Right cardiac atrium (tissue), 5 donors: ENCODE data around the gene PTPRN2. TPM values are rescaled to one million over a fixed set of nuclear protein-coding genes. Genes with fewer than 3 reads are reported as not detected.

Experiments
- ATAC-seq, 2 donors: fragments of 200-7000 bp; cut with Tn5 transposase; one replicate each; pipeline versions ENCODE4 v1.8.0 to v1.9.1; 2020; ENCODE audit warnings: moderate library complexity in 2 of 2, mild to moderate bottlenecking in 1 of 2
- DNase-seq, 3 donors: peaks; one replicate each; pipeline ENCODE4 v3.0.0-alpha.2; 2020
- H3K27ac ChIP-seq: one replicate; pipeline ENCODE4 v1.5.1; 2013; ENCODE audit warnings: mild to moderate bottlenecking, low read length, control low read depth, moderate library complexity
- H3K27me3 ChIP-seq: one replicate; pipeline ENCODE4 v1.6.1; 2013; ENCODE audit not compliant: control insufficient read depth, insufficient read depth
- H3K4me1 ChIP-seq: one replicate; pipeline ENCODE4 v1.6.1; 2013; ENCODE audit warnings: low read length; ENCODE audit not compliant: control insufficient read depth, insufficient read depth
- H3K4me3 ChIP-seq: one replicate; pipeline ENCODE4 v1.5.1; 2013; ENCODE audit warnings: low read length, control low read depth
- H3K9me3 ChIP-seq: one replicate; pipeline ENCODE4 v1.6.1; 2013; ENCODE audit warnings: low read length; ENCODE audit not compliant: control insufficient read depth
- WGBS: extraction: QIAGEN DNeasy Blood & Tissue Kit; methylation state at CpG from one replicate; pipeline ENCODE4 v1.1.7; 2013; 5-methylcytosine and 5-hydroxymethylcytosine counted together
- intact Hi-C, 4 donors: fragments of 100-400 bp; cut with DNase I; formaldehyde crosslinking; loops; one replicate each; pipeline versions ENCODE4 v1.11.0 to v1.14.0; 2022 to 2023
- polyA plus RNA-seq: library from polyadenylated mRNA; stranded (reverse); fragments of 200-250 nt; gene quantifications from one replicate; pipeline ENCODE4 v1.2.3, GENCODE V29; 2013
- total RNA-seq, 4 donors: library from RNA; stranded (reverse); fragmentation: NEBNext Ultra II Directional; extraction: Animal tissue kit (Norgen Biotek cat#: 25700); gene quantifications; one replicate each; pipeline ENCODE4 v1.2.1, GENCODE V29; 2021
- donor health status: healthy with polysubstance abuse.
- donor health status: DM: no; HTN: yes; CAD: no.
- donor health status: DM: no; HTN: no; CAD: no.
- donor health status: DM: no; HTN: yes; CAD: no; lungs with severe emphysema.
- donor health status: DM: yes; HTN: yes; CAD: no.

PTPRN2 gene
- total and polyA plus RNA-seq, 5 donors = 1.5 to 3.9 (median 1.9) TPM

- DNase-seq (no peak), ATAC-seq (no peak)
- Histone ChIP-seq H3K27me3 (no peaks in the 10 kb centered on the region), H3K27ac (no peak overlapping the region), H3K4me1 (no peaks in the 10 kb centered on the region), H3K9me3 (no peaks in the 10 kb centered on the region), H3K4me3 (no peak overlapping the region)
- 65% methylated on average over 1 of the region's 1 CpG for WGBS
- intact Hi-C loops = no loop called here
Measured at GRCh38 chr7:158614700-158615099, 27.1 kb upstream of the PTPRN2 start.

GRCh38 chr7:158613481-158613880 lies 25.9 kb upstream of the PTPRN2 start:
- intact Hi-C loops = no loop called here
- DNase-seq (no peak), ATAC-seq (no peak)
- no peak overlapping the region for H3K27ac ChIP-seq
- 98% methylated on average over 2 of the region's 2 CpGs for WGBS
- no peaks in the 10 kb centered on the region for H3K4me1 ChIP-seq
- H3K9me3 ChIP-seq = no peaks in the 10 kb centered on the region
- H3K4me3 ChIP-seq = no peak overlapping the region
- H3K27me3 ChIP-seq = no peaks in the 10 kb centered on the region

- intact Hi-C loops = no loop called here
- no peak overlapping the region for H3K4me3 ChIP-seq
- ATAC-seq (no peak), DNase-seq (no peak)
- no peaks in the 10 kb centered on the region for H3K9me3 ChIP-seq
- H3K27ac ChIP-seq = no peak overlapping the region
- WGBS = 93% methylated on average over 4 of the region's 4 CpGs
- no peaks in the 10 kb centered on the region for H3K27me3 ChIP-seq
- H3K4me1 ChIP-seq = no peaks in the 10 kb centered on the region
Measured at GRCh38 chr7:158612546-158612945, 24.9 kb upstream of the PTPRN2 start.

GRCh38 chr7:158611541-158611940 lies 23.9 kb upstream of the PTPRN2 start:
- DNase-seq (no peak), ATAC-seq (no peak)
- H3K9me3 ChIP-seq = no peaks in the 10 kb centered on the region
- no peak overlapping the region for H3K4me3 ChIP-seq
- H3K27me3 ChIP-seq = no peaks in the 10 kb centered on the region
- H3K4me1 ChIP-seq = no peaks in the 10 kb centered on the region
- no peak overlapping the region for H3K27ac ChIP-seq
- intact Hi-C loops = no loop called here
- 74% methylated on average over 8 of the region's 8 CpGs for WGBS

GRCh38 chr7:158609313-158609974 lies 21.8 kb upstream of the PTPRN2 start:
- DNase-seq = no peak
- H3K4me3 ChIP-seq = no peak overlapping the region
- intact Hi-C loops = no loop called here
- H3K27me3 ChIP-seq = no peaks in the 10 kb centered on the region
- H3K4me1 ChIP-seq = no peaks in the 10 kb centered on the region
- H3K9me3 ChIP-seq = no peaks in the 10 kb centered on the region
- ATAC-seq = no peak
- 80% methylated on average over 7 of the region's 7 CpGs for WGBS
- no peak overlapping the region for H3K27ac ChIP-seq

GRCh38 chr7:158607563-158607962 lies 19.9 kb upstream of the PTPRN2 start:
- intact Hi-C loops = no loop called here
- Histone ChIP-seq H3K27me3 (no peaks in the 10 kb centered on the region), H3K4me1 (no peaks in the 10 kb centered on the region), H3K4me3 (no peak overlapping the region), H3K9me3 (no peaks in the 10 kb centered on the region), H3K27ac (no peak overlapping the region)
- 94% methylated on average over 6 of the region's 6 CpGs for WGBS
- no peak for ATAC-seq
- DNase-seq = no peak

GRCh38 chr7:158606671-158607424 lies 19.2 kb upstream of the PTPRN2 start:
- no peaks in the 10 kb centered on the region for H3K27me3 ChIP-seq
- H3K9me3 ChIP-seq = no peaks in the 10 kb centered on the region
- H3K4me3 ChIP-seq = no peak overlapping the region
- ATAC-seq (no peak), DNase-seq (no peak)
- H3K27ac ChIP-seq = no peak overlapping the region
- H3K4me1 ChIP-seq = no peaks in the 10 kb centered on the region
- WGBS = 95% methylated on average over 18 of the region's 18 CpGs
- intact Hi-C loops = no loop called here

- no peaks in the 10 kb centered on the region for H3K4me1 ChIP-seq
- 74% methylated on average over 4 of the region's 4 CpGs for WGBS
- no peak overlapping the region for H3K4me3 ChIP-seq
- no peak overlapping the region for H3K27ac ChIP-seq
- ATAC-seq (no peak), DNase-seq (no peak)
- intact Hi-C loops = no loop called here
- H3K27me3 ChIP-seq = no peaks in the 10 kb centered on the region
- no peaks in the 10 kb centered on the region for H3K9me3 ChIP-seq
Measured at GRCh38 chr7:158606129-158606528, 18.5 kb upstream of the PTPRN2 start.

- intact Hi-C loops = no loop called here
- ATAC-seq = no peak
- DNase-seq = no peak
- Histone ChIP-seq H3K27ac (no peak overlapping the region), H3K27me3 (no peaks in the 10 kb centered on the region), H3K9me3 (no peaks in the 10 kb centered on the region), H3K4me3 (no peak overlapping the region), H3K4me1 (no peaks in the 10 kb centered on the region)
- WGBS = 90% methylated on average over 23 of the region's 23 CpGs
Measured at GRCh38 chr7:158603773-158604755, 16.4 kb upstream of the PTPRN2 start.

GRCh38 chr7:158602905-158603772 lies 15.5 kb upstream of the PTPRN2 start:
- H3K27me3 ChIP-seq = no peaks in the 10 kb centered on the region
- DNase-seq (no peak), ATAC-seq (no peak)
- WGBS = 88% methylated on average over 22 of the region's 22 CpGs
- no peaks in the 10 kb centered on the region for H3K4me1 ChIP-seq
- H3K9me3 ChIP-seq = no peaks in the 10 kb centered on the region
- H3K4me3 ChIP-seq = no peak overlapping the region
- no peak overlapping the region for H3K27ac ChIP-seq
- intact Hi-C loops = no loop called here
